HTERT RPE-1 (cell line): ENCODE measurements around the gene PRSS22.
"Not testable (repeated sequence)": the region's sequence is repeated elsewhere in the genome, so short reads cannot be mapped to it uniquely, and the experiment has no call there.

Experiments used
- in situ Hi-C: fragments of 300-500 bp; cut with MboI; formaldehyde crosslinking; loops from 4 replicates; pipeline ENCODE4 v1.14.3; 2020; ENCODE audit warnings: low sequenced_read_pairs

PRSS22 gene, protein sequence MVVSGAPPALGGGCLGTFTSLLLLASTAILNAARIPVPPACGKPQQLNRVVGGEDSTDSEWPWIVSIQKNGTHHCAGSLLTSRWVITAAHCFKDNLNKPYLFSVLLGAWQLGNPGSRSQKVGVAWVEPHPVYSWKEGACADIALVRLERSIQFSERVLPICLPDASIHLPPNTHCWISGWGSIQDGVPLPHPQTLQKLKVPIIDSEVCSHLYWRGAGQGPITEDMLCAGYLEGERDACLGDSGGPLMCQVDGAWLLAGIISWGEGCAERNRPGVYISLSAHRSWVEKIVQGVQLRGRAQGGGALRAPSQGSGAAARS

DNA sequence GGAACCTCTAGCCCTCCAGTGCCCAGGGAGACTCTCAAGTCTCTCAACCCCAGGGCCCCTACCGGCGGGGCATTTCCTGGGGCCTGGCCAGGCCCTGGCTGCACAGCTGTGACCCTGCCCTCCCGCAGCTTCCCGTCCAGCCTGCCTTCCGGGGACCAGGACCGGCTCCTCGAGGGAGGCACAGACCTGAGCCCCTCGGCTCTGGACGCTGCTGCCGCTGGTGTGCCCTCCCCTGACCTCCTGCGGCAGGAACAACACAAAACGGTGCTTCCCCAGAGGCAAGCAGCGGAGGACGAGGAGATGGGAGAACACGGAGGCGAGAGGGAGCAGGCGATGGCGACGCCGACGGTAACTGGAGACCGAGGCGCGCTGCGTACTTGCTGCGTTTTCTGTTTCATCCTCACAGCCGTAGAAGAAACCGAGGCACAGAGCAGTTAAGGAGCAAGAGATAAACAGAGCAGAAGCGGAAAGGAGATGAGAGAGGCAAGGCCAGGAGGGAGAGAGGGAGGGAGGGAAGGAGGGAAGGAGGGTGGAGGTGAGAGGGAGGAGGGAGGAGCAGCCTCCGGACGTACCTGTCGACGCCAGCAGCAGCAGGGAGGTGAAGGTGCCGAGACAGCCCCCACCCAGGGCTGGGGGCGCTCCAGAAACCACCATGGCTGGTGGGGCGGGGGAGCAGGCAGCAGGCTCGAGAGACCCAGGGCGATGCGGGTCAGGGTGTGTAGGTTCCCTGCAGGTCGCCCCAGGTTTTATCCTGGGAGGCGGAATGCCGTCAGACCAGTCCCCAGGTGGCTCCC is at the start of gene PRSS22:
PRSS22 (minus strand) TSS at position 720 of the 794 bp plus-strand sequence; CDS start at position 654, 66 bp downstream.
- in situ Hi-C loops, result no loop called here

- in situ Hi-C loops, result not testable (repeated sequence)
Measured at GRCh38 chr16:2907084-2907753, 49.2 kb upstream of the PRSS22 start.

DNA sequence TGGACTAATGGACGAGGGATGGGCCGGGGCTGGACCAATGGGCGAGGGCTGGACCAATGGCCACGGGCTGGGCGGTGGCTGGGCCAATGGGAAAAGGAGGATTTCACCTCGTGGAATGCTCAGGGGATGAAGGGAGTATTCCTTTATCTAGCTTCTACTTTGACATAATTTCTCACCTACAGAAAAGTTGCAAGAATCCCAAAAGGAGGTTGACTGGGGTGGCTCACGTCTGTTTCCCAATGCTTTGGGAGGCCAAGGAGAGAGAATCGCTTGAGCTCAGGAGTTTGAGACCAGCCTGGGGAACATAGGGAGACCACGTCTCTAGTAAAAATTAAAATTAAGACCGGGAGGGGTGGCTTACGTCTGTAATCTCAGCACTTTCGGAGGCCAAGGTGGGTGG is 48.0 kb upstream of the PRSS22 start:
- in situ Hi-C loops, result no loop called here

GRCh38 chr16:2905241-2905987 is 47.4 kb upstream of the PRSS22 start:
- in situ Hi-C loops, result no loop called here

- in situ Hi-C loops, result no loop called here
Measured at GRCh38 chr16:2904922-2905240, 46.9 kb upstream of the PRSS22 start.

DNA sequence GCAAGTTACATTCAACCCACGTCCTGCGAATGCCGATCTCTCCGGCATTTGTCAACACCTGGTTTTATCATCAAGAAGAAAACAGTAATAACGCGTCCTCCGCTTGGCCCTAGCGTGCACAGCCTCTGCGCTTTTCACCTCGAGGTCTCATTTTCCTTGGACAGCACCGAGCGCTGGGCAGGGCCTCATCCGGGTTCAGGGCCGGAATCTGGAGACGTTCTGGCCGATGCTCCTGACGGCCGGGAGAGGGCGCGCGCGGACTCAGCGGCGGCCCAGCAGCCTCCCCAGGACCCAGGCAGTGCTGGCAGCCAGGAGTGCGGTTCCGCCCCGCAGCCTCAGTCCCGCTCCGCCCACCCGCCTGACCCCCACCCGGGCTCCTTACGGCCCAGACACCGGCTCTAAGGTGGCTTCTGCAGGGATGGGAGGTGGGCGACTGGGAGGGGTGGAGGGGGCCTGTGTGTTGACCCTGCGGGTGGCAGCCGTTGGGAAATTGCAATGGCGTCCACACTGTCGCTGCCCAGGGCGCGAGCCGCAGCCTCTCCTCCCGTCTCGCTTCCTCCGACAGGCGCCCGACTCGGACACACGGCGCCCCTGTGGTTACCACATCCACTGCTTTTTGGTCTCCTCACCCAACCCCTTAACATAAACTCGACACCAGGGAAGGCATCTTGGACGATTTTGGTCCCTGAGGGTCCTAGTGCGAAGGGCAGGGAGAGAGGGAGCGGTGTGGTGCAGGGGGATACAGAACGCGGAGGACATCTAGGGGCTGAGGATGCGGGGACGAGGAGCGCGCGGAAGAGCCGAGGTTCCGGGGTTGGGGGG is 46.3 kb upstream of the PRSS22 start:
- in situ Hi-C loops, result no loop called here

DNA sequence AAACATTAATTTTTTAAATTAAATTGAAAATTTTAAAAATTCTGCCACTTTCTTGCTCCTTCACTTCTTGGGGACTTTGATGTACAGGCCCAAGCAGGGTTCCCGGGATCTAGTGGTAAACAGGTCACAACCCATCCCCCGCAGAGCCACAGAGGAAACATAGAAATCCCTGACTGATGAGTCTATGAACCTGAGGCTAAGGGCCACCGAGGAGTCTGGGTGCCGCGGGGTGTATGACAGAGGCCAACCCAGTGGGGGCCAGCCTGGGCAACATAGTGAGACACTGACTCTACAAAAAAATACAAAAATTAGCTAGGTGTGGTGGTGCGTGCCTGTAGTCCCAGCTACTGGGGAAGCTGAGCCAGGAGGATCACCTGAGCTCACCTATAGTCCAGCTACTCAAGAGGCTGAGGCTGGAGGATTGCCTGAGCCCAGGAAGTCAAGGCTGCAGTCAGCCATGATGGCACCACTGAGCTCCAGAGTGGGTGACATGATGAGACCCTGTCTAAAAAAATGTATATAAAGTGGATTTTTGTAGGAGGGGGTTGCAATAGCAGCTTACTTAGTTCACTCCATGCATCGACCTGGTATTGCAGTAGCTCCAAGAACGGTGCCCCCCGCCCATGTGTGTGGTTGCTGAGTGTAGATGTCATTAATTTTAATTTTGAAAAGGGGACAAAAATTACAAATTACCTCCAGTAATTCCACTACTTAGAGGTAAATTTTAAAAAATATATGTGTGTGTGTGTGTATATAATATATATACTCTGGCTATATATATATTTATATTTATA is 44.6 kb upstream of the PRSS22 start:
- in situ Hi-C loops, result no loop called here

DNA sequence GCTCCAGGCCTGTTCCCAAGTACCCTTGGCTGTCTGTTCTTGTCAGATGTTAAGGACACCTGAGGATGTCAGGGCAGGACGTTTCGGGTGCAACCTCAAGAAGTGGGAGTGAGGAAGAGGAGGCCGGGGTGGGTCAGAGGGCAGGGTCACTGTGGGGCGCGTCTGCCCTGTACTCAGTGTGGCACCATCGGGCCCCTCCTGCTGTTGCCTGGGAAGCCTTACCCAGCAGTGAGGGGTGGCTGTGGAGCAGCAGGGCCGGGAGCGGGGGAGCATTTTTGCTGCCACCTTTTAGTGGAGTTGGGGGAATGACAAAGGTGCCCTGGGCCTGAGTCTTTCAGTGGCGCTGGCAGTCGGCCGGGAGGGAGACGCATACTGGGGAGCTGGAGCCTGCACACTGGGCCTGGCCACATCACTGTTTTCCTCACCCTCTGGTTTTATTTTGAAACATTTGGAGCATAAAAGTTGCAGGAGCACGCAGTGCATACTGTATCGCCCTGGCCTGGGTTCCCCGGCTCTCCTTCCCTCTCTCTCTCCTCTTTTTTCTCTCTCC is 42.6 kb upstream of the PRSS22 start:
- in situ Hi-C loops, result no loop called here

GRCh38 chr16:2899564-2900072 is 41.6 kb upstream of the PRSS22 start:
- in situ Hi-C loops, result no loop called here

DNA sequence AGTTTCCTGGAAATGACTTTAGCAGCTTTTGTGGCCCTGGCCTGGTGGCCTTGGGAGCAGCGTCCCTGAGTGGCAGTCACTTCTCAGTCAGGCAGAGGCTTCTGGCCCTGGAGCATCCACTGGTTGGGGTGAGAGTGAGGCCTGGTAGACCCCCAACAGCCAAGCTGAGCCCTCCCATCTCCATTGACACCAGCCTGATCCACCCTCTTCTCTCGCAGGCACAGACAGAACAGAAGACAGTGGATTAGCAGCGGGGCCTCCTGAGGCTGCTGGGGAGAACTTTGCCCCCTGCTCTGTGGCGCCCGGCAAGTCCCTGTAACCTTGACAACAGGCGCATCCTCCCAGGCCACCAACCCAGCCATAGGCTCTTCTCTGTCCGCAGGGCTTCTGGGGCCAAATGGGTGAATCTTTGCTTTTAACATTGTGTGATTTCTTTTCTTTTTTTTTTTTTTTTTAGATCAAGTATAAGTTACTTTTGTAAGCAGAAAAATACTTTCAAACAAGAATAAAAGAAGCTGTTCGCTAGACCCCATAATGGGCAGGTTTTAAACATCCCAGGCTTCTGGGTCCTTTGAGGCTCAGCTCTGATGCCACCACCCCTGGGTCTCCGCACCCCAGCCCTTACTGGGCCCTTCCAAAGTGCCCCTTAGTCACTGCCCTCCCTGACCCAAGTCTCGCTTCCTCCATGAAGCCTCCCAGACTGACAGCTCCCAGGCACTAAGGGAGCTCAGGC is 41.0 kb upstream of the PRSS22 start:
- in situ Hi-C loops, result no loop called here

DNA sequence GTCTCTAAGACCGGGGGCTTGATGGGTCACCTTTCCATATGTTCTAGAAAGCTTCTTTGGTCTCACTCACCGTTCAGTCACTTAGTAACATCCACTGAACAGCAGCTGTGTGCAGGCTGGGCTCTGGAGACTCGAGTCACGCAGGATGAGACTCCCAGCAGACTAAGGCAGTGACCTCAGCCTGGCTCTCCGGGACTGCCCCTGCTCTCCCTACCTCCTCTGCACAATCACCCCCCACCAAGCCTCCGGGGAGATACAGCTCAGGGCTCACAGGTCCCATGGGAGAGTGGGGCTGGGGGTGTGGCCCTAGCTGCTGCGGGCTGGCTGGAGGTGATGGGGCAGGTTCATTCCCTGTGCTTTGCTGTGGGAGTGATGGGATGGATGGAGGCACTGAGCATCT is 39.1 kb upstream of the PRSS22 start:
- in situ Hi-C loops, result no loop called here

GRCh38 chr16:2896480-2897010 is 38.6 kb upstream of the PRSS22 start:
- in situ Hi-C loops, result no loop called here

DNA sequence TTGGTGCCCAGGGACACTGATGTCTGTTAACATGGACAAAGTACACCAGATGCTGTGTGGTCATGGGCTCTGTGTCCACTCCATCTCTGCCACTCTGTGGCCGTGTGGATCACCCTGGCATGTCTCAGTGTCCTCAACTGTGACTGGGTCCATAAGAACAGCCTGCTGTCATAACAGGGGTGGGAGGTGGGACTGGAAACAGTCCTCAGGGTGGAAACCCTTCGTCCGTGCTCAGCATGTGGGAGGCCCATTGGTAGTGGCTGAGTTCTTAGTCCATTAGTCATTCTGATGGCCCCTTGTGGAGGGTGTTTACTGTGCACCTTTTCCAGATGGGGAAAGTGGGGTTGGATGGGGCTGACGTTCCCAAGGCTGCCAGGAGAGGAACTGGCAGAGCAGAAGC is 37.8 kb upstream of the PRSS22 start:
- in situ Hi-C loops, result no loop called here

- in situ Hi-C loops, result no loop called here
Measured at GRCh38 chr16:2894231-2894630, 36.3 kb upstream of the PRSS22 start.

- in situ Hi-C loops, result no loop called here
Measured at GRCh38 chr16:2884041-2884451, 26.1 kb upstream of the PRSS22 start.

GRCh38 chr16:2883458-2883908 is 25.5 kb upstream of the PRSS22 start:
- in situ Hi-C loops, result no loop called here

DNA sequence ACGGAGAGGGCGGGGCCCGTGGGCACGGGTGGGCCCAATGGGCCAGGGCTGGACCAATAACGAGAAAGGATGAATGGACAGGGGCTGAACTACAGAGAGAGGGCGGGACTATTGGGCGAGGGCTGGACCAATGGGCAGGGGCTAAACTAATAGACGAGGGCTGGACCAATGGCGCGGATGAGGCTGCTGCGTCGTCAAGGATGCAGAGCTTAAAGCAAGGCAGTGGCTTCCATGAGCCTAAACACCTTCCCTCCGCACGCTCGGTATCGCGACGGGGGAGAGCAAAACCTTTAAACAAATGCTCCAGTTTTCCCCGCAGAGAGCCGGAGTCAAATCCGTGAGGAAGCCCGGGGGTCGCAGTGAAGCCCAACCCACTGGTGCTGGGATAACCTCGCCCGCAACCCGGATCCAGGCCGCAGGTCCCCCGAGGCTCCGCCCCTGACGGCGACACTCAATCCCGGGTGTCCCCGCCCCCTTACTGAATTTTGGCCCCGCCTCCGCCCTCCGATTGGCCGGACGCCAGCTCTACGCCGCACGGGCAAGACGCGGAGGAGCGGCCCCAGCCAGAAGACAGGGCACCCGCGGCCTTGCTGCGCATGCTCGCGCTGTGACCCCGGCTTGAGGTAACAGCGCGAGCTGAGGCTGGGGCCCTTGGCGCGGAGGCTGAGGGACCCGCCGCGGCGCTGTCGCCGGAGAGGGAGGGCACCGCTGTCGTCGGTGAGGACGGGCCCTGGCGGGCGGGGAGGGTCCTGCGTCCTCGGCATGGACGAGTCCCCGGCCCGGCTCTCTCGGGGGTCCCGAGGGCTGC is 24.9 kb upstream of the PRSS22 start, which contains the start of gene FLYWCH2:
FLYWCH2 (plus strand) TSS at position 566 of the 808 bp plus-strand sequence. CDS start 13,235 bp downstream, outside the sequence.
- in situ Hi-C loops, result no loop called here
